Cardiac fibroblast (primary cell): ENCODE data around the gene PNLIPRP2.

ENCODE experiments used
- DNase-seq, 2 donors: peaks; one replicate each; pipeline versions ENCODE4 v3.0.0 to v3.0.0-alpha.2; 2010; ENCODE audit warnings: low read depth in 2 of 2
- H3K4me3 ChIP-seq, 2 donors: replicated peaks in 1 of 2; 1 replicate in 1 of 2; 2 replicates in 1 of 2; pipeline ENCODE4 v1.5.1; 2011; ENCODE audit warnings: low read depth in 2 of 2, low read length in 2 of 2, mild to moderate bottlenecking in 2 of 2, moderate library complexity in 1 of 2
- TF ChIP-seq, protein P1 (sequence below): IDR thresholded peaks from one replicate; pipeline ENCODE4 v1.5.1; 2011; ENCODE audit warnings: low read depth, mild to moderate bottlenecking, low read length, inconsistent platforms

Gene PNLIPRP2

DNA sequence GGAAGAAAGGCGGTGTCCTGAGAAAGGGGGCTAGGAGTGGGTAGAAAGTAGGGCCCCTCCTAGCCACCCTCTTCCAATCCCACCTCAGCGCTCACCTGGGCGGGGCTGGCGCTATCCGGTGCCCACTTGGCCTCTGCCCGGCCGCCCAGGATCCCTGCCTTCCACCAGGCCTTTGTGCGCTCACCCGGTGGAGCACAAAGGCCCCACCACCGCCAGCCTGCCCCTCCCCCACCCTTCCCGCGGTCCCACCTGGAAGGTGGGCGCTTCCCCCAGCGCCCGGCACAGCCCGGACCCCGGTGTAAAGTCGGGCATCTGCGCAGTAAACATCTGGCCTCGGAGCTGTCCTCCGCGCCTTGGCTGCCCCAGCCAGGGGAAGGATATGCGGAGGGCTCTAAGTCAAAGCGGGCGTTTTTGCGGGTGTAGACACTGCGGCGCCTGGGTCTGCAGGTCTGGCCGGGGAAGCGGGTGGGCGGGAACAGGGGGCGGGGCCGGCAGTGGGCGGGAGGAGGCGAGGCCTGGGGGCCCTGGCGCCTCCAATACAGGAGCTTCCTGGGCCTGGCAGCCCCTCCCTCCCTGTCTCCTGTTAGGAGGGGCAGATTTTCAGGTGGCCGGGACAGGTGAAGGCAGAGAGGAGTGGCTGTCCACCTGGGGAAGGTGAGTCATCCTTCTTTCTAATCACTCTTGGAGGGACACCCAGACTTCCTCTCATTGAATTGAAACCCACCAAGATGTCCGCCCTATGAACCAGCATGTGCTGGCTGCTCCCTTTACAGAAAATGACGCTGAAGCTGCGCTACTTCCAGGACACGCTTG is 49.3 kb downstream of the PNLIPRP2 start:
- TF ChIP-seq, protein P1, sequence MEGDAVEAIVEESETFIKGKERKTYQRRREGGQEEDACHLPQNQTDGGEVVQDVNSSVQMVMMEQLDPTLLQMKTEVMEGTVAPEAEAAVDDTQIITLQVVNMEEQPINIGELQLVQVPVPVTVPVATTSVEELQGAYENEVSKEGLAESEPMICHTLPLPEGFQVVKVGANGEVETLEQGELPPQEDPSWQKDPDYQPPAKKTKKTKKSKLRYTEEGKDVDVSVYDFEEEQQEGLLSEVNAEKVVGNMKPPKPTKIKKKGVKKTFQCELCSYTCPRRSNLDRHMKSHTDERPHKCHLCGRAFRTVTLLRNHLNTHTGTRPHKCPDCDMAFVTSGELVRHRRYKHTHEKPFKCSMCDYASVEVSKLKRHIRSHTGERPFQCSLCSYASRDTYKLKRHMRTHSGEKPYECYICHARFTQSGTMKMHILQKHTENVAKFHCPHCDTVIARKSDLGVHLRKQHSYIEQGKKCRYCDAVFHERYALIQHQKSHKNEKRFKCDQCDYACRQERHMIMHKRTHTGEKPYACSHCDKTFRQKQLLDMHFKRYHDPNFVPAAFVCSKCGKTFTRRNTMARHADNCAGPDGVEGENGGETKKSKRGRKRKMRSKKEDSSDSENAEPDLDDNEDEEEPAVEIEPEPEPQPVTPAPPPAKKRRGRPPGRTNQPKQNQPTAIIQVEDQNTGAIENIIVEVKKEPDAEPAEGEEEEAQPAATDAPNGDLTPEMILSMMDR, result no peak
- H3K4me3 ChIP-seq, result peak overlapping the region in 1 of 2 donors; percentile 28
- peak in 1 of 2 donors; percentile 8 for DNase-seq

DNA sequence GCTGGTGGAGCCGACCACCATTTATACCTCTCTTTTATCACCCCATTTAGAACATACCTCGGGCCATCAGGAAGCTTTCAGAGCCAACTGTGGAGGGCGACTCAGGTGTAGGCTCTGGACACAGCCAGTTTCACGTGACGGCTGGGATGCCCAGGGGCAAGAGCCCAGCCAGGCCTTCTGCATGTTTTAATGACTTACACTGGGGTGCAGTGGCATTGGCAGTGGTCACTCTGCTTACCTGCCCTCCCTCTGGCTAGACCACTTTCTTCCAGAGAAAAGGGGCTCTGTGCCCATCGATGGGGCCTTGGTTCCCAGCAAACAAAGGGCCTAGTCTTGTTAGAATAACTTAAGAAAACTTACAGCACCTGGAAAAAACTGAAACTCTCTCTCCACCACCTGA is 50.0 kb downstream of the PNLIPRP2 start:
- H3K4me3 ChIP-seq, result no peak overlapping the region
- DNase-seq, result no peak
- TF ChIP-seq, protein P1, result no peak

DNA sequence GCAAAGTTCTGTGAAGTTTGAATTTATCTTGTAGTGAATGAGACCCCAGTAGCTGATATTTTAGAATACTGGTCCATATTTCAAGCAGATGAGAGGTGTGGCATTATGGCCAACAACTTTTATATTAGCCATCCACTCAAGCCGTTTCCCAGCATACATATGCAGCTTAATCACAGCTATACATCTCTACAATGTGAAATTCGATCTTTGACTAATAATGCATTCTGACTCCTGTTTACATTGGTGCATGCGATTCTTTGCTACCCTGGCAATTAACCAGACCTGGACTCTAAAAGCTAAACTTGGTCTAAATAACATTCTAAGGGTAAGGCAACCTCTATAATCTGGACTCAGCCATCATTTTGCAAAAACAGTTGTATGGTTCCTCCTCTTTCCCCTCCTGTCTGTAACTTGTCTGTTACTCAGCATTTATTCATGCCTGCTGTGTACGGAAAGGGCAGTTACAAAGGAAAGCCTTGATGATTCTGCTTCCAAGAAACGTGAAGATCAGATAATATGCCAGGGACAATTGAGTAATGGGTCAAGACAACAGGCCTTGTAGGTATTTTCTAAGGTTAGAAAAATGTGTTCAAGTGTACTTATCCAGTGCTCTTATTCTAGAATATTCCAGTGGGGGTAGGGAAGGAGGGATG is 50.6 kb downstream of the PNLIPRP2 start:
- peak; percentile 15 to 69 for DNase-seq

DNA sequence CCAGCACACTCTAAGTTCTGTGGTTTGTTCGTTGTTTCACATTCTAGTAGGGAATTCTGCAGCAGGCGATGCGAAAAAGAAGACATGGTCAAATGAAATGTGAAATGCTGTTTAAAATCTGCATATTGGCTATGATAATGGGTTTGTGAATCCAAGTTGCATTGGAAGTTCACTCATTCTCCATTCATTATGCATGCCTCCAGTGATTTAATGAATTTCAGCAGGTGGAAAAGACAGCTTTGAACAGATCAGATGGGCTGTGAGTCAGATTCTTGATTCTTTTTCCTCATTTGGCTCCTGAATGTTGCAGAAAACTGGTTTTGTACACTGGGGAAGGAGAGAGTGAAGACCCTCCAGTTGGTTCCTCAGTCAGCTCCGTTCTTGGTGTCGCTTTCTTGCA is 52.1 kb downstream of the PNLIPRP2 start:
- DNase-seq, result no peak
- H3K4me3 ChIP-seq, result no peak overlapping the region
- TF ChIP-seq, protein P1, result no peak

More for the DNA sequence above, 50.6 kb downstream of the PNLIPRP2 start:
- TF ChIP-seq, protein P1, result no peak
- H3K4me3 ChIP-seq, result no peak overlapping the region

DNA sequence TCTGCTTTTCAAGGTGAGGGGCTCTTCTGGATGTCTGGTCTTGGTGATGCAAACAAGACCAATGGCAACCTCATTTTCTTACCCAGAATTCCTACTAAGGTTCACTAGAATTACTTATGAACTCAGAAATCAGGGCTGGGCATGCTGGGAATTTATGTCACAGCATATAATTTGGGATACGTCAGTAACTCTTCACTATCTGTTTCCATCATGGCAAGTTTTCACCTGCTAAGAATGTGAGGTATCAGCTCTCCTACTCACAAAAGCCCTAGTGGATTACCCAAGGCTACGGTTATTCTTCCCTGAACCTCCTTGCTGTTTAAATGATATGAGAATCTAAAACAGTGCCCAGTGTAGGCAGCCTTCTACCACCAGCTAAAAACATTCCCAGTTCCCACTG is 53.1 kb downstream of the PNLIPRP2 start:
- H3K4me3 ChIP-seq, result no peak overlapping the region
- DNase-seq, result no peak
- TF ChIP-seq, protein P1, result no peak

DNA sequence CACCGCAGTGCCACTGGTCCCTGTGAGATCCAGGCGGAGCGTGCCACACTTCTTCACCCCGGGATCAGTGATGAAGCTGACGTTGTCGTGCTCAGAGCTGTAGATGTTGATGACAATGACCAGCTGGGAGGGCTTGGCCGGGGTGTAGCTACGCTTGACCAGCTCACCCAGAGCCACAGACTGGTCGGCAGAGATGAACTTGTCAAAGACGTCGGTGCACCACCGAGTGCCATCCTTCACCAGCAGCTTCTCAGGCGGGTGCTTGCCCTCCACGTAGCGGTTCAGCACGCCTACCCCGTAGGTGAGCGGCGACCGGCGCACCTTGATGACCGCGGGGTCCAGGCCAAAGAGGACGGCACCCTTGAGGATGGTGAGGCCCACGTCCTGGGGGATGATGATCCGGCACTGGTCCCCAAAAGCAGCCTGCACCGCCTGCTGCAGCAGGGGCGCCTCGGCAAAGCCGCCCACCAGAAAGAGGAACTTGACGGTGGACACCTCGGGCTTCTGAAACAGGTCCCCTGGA is 54.2 kb downstream of the PNLIPRP2 start:
- no peak overlapping the region for H3K4me3 ChIP-seq
- TF ChIP-seq, protein P1, result no peak
- no peak for DNase-seq
